ENCODE results near the gene KRT32.

- TF ChIP-seq CTCF (IDR thresholded peaks at IDR 0.05): no peak
- no peak for TF ChIP-seq POLR2A (IDR thresholded peaks at IDR 0.05)
These were observed 9.5 kb downstream of the KRT32 start for GRCh38 chr17:41457676-41458075.
